ENCODE data around the gene DNAJB4. TPM values are rescaled to one million over a fixed set of nuclear protein-coding genes. Genes with fewer than 3 reads are reported as not detected.
A peak's percentile ranks its signal among the peaks of the same experiment; 100 is the strongest.

The DNAJB4 gene
- total RNA-seq, 1 experiment from 2014 or later, result 23.4 TPM

GRCh38 chr1:77978293-77978968 lies 26.3 kb upstream of the DNAJB4 start (continued):
- TF ChIP-seq PREB (CRISPR knock-in tag; IDR thresholded peaks at IDR 0.05; ENCODE audit: borderline replicate concordance), result no peak
- TF ChIP-seq TEAD1 (CRISPR knock-in tag; IDR thresholded peaks at IDR 0.05), result no peak
- TF ChIP-seq, protein P1, sequence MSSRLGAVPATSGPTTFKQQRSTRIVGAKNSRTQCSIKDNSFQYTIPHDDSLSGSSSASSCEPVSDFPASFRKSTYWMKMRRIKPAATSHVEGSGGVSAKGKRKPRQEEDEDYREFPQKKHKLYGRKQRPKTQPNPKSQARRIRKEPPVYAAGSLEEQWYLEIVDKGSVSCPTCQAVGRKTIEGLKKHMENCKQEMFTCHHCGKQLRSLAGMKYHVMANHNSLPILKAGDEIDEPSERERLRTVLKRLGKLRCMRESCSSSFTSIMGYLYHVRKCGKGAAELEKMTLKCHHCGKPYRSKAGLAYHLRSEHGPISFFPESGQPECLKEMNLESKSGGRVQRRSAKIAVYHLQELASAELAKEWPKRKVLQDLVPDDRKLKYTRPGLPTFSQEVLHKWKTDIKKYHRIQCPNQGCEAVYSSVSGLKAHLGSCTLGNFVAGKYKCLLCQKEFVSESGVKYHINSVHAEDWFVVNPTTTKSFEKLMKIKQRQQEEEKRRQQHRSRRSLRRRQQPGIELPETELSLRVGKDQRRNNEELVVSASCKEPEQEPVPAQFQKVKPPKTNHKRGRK (CRISPR knock-in tag; IDR thresholded peaks at IDR 0.05; ENCODE audit: borderline replicate concordance), result no peak
- TF ChIP-seq, protein P2, sequence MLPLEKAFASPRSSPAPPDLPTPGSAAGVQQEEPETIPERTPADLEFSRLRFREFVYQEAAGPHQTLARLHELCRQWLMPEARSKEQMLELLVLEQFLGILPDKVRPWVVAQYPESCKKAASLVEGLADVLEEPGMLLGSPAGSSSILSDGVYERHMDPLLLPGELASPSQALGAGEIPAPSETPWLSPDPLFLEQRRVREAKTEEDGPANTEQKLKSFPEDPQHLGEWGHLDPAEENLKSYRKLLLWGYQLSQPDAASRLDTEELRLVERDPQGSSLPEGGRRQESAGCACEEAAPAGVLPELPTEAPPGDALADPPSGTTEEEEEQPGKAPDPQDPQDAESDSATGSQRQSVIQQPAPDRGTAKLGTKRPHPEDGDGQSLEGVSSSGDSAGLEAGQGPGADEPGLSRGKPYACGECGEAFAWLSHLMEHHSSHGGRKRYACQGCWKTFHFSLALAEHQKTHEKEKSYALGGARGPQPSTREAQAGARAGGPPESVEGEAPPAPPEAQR (CRISPR knock-in tag; IDR thresholded peaks at IDR 0.05), result no peak
- TF ChIP-seq, protein P3, sequence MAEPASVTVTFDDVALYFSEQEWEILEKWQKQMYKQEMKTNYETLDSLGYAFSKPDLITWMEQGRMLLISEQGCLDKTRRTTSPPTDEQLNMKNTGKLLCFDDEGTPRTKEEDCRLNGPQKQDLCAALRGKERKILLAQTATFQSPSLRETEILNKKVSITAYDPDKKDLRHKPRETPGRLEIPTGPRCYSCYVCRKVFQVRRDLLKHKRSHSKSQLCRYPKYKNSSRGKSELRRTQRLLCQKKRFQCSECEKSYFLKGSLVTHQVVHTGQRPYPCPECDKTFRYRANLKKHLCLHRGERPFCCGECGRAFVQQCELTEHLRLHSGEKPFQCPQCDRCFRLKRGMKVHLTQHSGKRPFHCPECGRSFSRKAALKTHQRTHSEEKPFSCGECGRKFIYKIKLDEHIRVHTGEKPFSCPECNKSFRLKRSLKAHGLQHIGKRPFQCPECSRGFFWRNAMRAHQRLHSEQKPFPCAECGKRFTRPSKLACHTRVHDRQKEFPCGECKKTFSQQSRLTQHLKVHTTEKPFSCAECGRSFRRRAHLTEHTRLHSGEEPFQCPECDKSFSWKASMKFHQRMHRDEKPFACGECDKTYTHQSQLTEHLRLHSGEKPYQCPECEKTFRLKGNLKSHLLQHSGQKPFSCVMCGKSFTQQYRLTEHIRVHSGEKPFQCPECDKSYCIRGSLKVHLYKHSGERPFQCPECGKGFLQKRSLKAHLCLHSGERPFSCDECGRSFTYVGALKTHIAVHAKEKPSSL (CRISPR knock-in tag; conservative IDR thresholded peaks at IDR 0.05), result peak; percentile 64; the same call in 1 of the 2 replicates
- TF ChIP-seq ESRRA (CRISPR knock-in tag; IDR thresholded peaks at IDR 0.05; ENCODE audit: borderline replicate concordance), result no peak
- no peak for TF ChIP-seq TCF7 (CRISPR knock-in tag; IDR thresholded peaks at IDR 0.05; ENCODE audit: low read depth)
- no peak for TF ChIP-seq E2F5 (CRISPR knock-in tag; IDR thresholded peaks at IDR 0.05)
- 0 out of 2 replicates have a peak, but pooled peaks have one; percentile 15 for TF ChIP-seq ZNF671 (CRISPR knock-in tag; IDR thresholded peaks at IDR 0.05)
- 0 out of 2 replicates have a peak, but pooled peaks have one; percentile 32 for TF ChIP-seq CREM (CRISPR knock-in tag; IDR thresholded peaks at IDR 0.05)
- TF ChIP-seq NFATC4 (CRISPR knock-in tag; IDR thresholded peaks at IDR 0.05), result peak; percentile 71
- TF ChIP-seq HMGXB4 (CRISPR knock-in tag; IDR thresholded peaks at IDR 0.05), result no peak
- no peak for TF ChIP-seq FOXJ3 (CRISPR knock-in tag; IDR thresholded peaks at IDR 0.05; ENCODE audit: borderline replicate concordance)
- TF ChIP-seq FOXP4 (CRISPR knock-in tag; IDR thresholded peaks at IDR 0.05), result no peak
- 0 out of 2 replicates have a peak, but pooled peaks have one; percentile 41 for TF ChIP-seq JUN (CRISPR knock-in tag; IDR thresholded peaks at IDR 0.05)
- TF ChIP-seq ZNF281 (CRISPR knock-in tag; IDR thresholded peaks at IDR 0.05), result no peak
- 0 out of 2 replicates have a peak, but pooled peaks have one; percentile 34 for TF ChIP-seq SP1 (CRISPR knock-in tag; conservative IDR thresholded peaks at IDR 0.05)
- no peak for TF ChIP-seq TEAD4 (CRISPR knock-in tag; IDR thresholded peaks at IDR 0.05)
